HL-60 (cell line): Measurements from ENCODE around the gene SMIM14.

Source experiments
- GABPA ChIP-seq: IDR thresholded peaks from 2 replicates; pipeline ENCODE4 v1.6.1; 2012; ENCODE audit warnings: low read depth
- POLR2AphosphoS5 ChIP-seq: IDR thresholded peaks from 2 replicates; pipeline ENCODE4 v1.6.1; 2012; ENCODE audit warnings: low read depth
- REST ChIP-seq: IDR thresholded peaks from 2 replicates; pipeline ENCODE4 v1.6.1; 2012; ENCODE audit warnings: low read depth; ENCODE audit not compliant: insufficient replicate concordance
- SPI1 ChIP-seq: IDR thresholded peaks from 2 replicates; pipeline ENCODE4 v1.6.1; 2012; ENCODE audit warnings: low read depth, mild to moderate bottlenecking, borderline replicate concordance
- TF ChIP-seq, protein P1 (sequence below): IDR thresholded peaks from one replicate; pipeline ENCODE4 v1.5.1; 2011; ENCODE audit warnings: low read length, control low read depth, inconsistent platforms; ENCODE audit not compliant: insufficient read depth

GRCh38 chr4:39526765-39527295 is 111.8 kb downstream of the SMIM14 start:
- TF ChIP-seq, protein P1, sequence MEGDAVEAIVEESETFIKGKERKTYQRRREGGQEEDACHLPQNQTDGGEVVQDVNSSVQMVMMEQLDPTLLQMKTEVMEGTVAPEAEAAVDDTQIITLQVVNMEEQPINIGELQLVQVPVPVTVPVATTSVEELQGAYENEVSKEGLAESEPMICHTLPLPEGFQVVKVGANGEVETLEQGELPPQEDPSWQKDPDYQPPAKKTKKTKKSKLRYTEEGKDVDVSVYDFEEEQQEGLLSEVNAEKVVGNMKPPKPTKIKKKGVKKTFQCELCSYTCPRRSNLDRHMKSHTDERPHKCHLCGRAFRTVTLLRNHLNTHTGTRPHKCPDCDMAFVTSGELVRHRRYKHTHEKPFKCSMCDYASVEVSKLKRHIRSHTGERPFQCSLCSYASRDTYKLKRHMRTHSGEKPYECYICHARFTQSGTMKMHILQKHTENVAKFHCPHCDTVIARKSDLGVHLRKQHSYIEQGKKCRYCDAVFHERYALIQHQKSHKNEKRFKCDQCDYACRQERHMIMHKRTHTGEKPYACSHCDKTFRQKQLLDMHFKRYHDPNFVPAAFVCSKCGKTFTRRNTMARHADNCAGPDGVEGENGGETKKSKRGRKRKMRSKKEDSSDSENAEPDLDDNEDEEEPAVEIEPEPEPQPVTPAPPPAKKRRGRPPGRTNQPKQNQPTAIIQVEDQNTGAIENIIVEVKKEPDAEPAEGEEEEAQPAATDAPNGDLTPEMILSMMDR = no peak
- TF ChIP-seq POLR2AphosphoS5 (no peak), REST (no peak), SPI1 (no peak), GABPA (no peak)
